Uterus (tissue), 4 donors: ENCODE data around the gene RPL22L1. TPM values are rescaled to one million over a fixed set of nuclear protein-coding genes. Genes with fewer than 3 reads are reported as not detected.

ENCODE experiments used
- DNase-seq, 2 donors: peaks; one replicate each; pipeline ENCODE4 v3.0.0-alpha.2; 2019 to 2020
- H3K27ac ChIP-seq, 2 donors: fragments of 200-600 bp; sonication (generic); 1 replicate in 1 of 2; 2 replicates in 1 of 2; pipeline ENCODE4 v1.5.1; 2016 to 2018
- H3K27me3 ChIP-seq, 2 donors: fragments of 200-600 bp; sonication (generic); one replicate each; pipeline ENCODE4 v1.5.1; 2018 to 2019; ENCODE audit warnings: control low read depth in 1 of 2
- H3K36me3 ChIP-seq, 2 donors: fragments of 200-600 bp; sonication (generic); one replicate each; pipeline ENCODE4 v1.5.1; 2019; ENCODE audit warnings: control low read depth in 1 of 2
- H3K4me1 ChIP-seq, 2 donors: fragments of 200-600 bp; sonication (generic); one replicate each; pipeline ENCODE4 v1.5.1; 2018 to 2019; ENCODE audit warnings: control low read depth in 1 of 2
- H3K4me3 ChIP-seq, 2 donors: fragments of 200-600 bp; sonication (generic); 1 replicate in 1 of 2; 2 replicates in 1 of 2; pipeline ENCODE4 v1.5.1; 2018 to 2019; ENCODE audit warnings: mild to moderate bottlenecking in 1 of 2
- H3K9me3 ChIP-seq, 2 donors: fragments of 200-600 bp; sonication (generic); one replicate each; pipeline ENCODE4 v1.5.1; 2019; ENCODE audit warnings: control low read depth in 1 of 2
- POLR2A ChIP-seq, 2 donors: fragments of 450-650 bp; IDR thresholded peaks; one replicate each; pipeline ENCODE4 v1.6.1; 2016; ENCODE audit warnings: antibody characterized with exemption in 2 of 2, mild to moderate bottlenecking in 1 of 2, moderate library complexity in 1 of 2
- intact Hi-C: fragments of 100-400 bp; cut with DNase I; formaldehyde crosslinking; loops from one replicate; pipeline ENCODE4 v1.15.1; 2023; ENCODE audit warnings: low total_unique reads
- total RNA-seq, 4 donors: library from RNA; depleted of rRNA in 3 of 4; stranded (reverse); fragments of >200 nt in 3 of 4; gene quantifications; one replicate each; pipeline versions ENCODE4 v1.1.0 to v1.2.4, GENCODE V29; 2014 to 2023
- TF ChIP-seq, protein P1 (sequence below), 4 experiments: fragments of 200-600 bp in 2 of 4; fragments of 450-650 bp in 2 of 4; sonication (generic) in 2 of 4; IDR thresholded peaks; one replicate each; pipeline ENCODE4 v1.5.1; 2016 to 2019; ENCODE audit warnings: antibody characterized with exemption in 4 of 4, mild to moderate bottlenecking in 2 of 4, moderate library complexity in 1 of 4
- donor health status: DM: yes; HTN: yes; CAD: no.

Gene RPL22L1
- 100 to 1,000 TPM in 2 of 4 donors, 10 to 100 TPM in 2; 46.5 to 305 (median 175) TPM for total RNA-seq

DNA sequence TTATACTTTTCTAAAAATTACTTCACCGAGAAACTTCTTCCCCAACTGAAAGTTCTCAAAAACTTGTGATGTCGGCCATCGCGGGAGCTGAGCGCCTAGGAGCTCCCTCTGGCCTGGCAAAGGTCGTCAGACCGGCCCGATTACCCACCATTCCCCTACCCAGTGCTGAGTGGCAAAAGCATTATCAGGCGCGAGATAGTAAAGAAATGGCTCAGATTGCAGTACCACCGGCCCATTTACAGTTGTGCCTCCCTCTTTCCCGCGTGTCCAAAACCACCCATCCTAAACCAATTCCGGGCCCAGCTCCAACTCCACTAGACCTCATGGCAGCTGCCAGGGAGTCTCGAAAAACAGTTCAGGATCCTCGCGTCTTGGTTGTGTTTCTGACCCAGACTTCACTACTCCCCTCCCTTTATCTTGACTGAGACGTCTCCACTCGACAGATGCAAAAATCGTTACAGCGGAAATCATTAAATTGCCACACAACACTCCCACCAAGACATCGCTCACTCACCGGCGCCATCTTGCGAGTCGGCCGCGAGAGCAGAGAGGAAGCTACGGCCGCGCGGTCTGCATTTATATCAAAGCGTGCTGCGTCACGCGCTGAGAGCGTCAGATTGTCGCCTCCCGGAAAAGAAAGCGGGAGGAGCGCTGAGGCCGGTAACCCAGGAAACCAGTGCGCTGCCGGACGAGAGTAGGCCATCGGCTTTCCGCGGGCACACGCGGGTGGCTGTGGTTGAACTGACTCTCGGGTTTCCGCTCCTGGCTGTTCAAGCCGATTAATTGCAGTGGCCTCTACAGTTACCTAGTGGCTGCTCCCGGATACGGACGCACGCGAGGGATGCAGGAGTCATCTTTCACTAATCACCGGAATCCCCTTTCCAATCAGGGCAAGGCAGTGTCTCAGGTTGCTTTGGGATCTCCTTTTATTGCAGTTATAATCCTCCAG is at the start of gene RPL22L1:
RPL22L1 (minus strand) TSS at position 551 of the 949 bp plus-strand sequence; CDS start at position 523, 28 bp downstream.
- peak within 1 kb of the TSS; percentile 83 to 84 for H3K27ac ChIP-seq
- peak within 1 kb of the TSS; percentile 57 for H3K4me3 ChIP-seq
- intact Hi-C loops: no loop called here
- H3K36me3 ChIP-seq: no peaks in the 10 kb centered on the region
- peaks cover 0 to 4% of the 10 kb centered on the region in 2 donors for H3K4me1 ChIP-seq
- no peaks in the 10 kb centered on the region for H3K9me3 ChIP-seq
- DNase-seq: peak; percentile 92
- TF ChIP-seq, protein P1, sequence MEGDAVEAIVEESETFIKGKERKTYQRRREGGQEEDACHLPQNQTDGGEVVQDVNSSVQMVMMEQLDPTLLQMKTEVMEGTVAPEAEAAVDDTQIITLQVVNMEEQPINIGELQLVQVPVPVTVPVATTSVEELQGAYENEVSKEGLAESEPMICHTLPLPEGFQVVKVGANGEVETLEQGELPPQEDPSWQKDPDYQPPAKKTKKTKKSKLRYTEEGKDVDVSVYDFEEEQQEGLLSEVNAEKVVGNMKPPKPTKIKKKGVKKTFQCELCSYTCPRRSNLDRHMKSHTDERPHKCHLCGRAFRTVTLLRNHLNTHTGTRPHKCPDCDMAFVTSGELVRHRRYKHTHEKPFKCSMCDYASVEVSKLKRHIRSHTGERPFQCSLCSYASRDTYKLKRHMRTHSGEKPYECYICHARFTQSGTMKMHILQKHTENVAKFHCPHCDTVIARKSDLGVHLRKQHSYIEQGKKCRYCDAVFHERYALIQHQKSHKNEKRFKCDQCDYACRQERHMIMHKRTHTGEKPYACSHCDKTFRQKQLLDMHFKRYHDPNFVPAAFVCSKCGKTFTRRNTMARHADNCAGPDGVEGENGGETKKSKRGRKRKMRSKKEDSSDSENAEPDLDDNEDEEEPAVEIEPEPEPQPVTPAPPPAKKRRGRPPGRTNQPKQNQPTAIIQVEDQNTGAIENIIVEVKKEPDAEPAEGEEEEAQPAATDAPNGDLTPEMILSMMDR (IDR thresholded peaks at IDR 0.05): peak in 3 of 4 experiments; percentile 16 to 32 (median 20)
- TF ChIP-seq POLR2A (IDR thresholded peaks at IDR 0.05): peak; percentile 46 to 67
- no peaks in the 10 kb centered on the region for H3K27me3 ChIP-seq

DNA sequence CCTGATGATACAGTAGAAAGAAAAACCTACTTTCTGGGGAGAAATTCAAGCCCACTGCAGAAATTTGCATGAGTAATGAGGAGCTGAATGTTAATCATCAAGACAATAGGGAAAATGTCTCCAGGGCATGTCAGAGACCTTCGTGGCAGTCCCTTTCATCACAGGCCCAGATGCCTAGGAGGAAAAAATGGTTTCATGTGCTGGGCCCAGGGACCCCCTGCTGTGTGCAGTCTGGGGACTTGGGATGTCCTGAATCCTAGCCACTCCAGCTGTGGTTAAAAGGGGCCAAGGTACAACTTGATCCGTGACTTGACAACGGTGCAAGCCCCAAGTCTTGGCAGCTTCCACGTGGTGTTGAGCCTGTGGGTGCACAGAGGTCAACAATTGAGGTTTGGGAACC is 48.7 kb upstream of the RPL22L1 start:
- DNase-seq: no peak
- Histone ChIP-seq H3K36me3 (no peaks in the 10 kb centered on the region), H3K27me3 (no peaks in the 10 kb centered on the region), H3K4me3 (no peak overlapping the region), H3K4me1 (no peaks in the 10 kb centered on the region), H3K9me3 (no peaks in the 10 kb centered on the region), H3K27ac (no peak overlapping the region)
- no peak for TF ChIP-seq POLR2A (IDR thresholded peaks at IDR 0.05)
- TF ChIP-seq, protein P1 (IDR thresholded peaks at IDR 0.05): no peak
- intact Hi-C loops: no loop called here

DNA sequence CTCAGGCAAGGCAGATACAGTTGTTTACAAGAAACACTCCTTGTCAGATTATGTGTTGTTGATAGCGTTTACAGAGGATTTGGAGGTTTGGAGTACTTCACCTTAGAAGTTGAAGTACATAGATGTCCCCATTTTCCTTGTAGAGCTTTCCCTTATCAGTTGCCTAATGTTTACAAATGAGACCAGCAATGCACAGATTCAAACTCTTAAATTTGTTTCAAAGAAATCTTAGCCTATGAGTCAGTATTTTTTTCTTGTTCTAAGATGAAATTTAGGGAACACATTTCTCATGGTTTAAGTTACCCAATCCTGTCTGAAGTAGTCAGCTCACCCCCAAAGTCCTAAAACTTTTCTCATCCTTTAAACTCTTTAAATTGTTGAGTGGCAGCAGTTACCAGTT is 44.7 kb upstream of the RPL22L1 start:
- no peak overlapping the region for H3K4me3 ChIP-seq
- TF ChIP-seq, protein P1 (IDR thresholded peaks at IDR 0.05): no peak
- TF ChIP-seq POLR2A (IDR thresholded peaks at IDR 0.05): no peak
- no peaks in the 10 kb centered on the region for H3K27me3 ChIP-seq
- no peak for DNase-seq
- no peaks in the 10 kb centered on the region for H3K4me1 ChIP-seq
- H3K27ac ChIP-seq: no peak overlapping the region
- intact Hi-C loops: no loop called here
- H3K36me3 ChIP-seq: no peaks in the 10 kb centered on the region
- no peaks in the 10 kb centered on the region for H3K9me3 ChIP-seq

DNA sequence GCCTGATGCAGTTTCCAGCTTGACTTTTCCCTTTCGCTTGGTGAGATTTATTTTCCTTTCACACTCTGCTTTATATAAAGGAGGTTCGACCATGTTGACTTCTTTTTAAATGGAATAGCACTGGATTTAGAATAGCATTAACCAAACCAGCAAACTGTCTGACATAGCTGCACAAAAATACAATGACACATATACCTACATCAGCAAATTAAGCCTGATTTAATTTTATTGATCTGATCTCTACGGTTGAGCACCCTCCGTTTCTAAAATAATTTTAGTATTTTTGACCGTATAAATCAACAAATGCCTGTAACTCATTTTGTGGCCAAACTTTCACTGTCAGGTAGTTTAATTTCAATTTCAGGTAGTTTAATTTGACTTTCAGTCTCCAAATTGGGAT is 44.2 kb upstream of the RPL22L1 start:
- Histone ChIP-seq H3K9me3 (no peaks in the 10 kb centered on the region), H3K27me3 (no peaks in the 10 kb centered on the region), H3K27ac (no peak overlapping the region), H3K4me1 (no peaks in the 10 kb centered on the region), H3K4me3 (no peak overlapping the region), H3K36me3 (no peaks in the 10 kb centered on the region)
- intact Hi-C loops: no loop called here
- TF ChIP-seq POLR2A (IDR thresholded peaks at IDR 0.05): no peak
- TF ChIP-seq, protein P1 (IDR thresholded peaks at IDR 0.05): no peak
- DNase-seq: no peak

DNA sequence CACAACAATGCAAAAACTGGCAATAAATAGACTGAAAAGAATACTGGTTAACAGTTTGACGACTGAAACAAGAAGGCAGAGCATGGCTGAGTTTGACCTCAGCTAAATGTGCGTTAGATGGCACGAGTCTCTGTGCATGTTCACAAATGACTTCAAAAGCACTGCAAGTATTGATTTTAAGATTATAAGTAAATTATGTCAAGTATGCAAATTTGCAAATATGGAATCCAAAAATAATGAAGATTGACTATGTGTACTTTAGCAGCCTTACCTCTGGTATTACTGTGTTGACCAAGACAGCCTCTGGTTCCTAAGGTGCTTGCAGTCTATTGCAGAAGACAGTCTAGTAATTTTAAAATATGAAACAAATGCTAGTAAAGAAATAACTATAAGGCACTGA is 41.1 kb upstream of the RPL22L1 start:
- TF ChIP-seq POLR2A (IDR thresholded peaks at IDR 0.05): no peak
- TF ChIP-seq, protein P1 (IDR thresholded peaks at IDR 0.05): no peak
- intact Hi-C loops: no loop called here
- no peak for DNase-seq
- Histone ChIP-seq H3K27ac (no peak overlapping the region), H3K9me3 (peaks cover 0 to 4% of the 10 kb centered on the region in 2 donors), H3K4me3 (no peak overlapping the region), H3K27me3 (no peaks in the 10 kb centered on the region), H3K36me3 (no peaks in the 10 kb centered on the region), H3K4me1 (no peaks in the 10 kb centered on the region)
